ENCODE results near the gene C1QTNF6. TPM values are rescaled to one million over a fixed set of nuclear protein-coding genes. Genes with fewer than 3 reads are reported as not detected.

Gene C1QTNF6
- total RNA-seq, 3 donors from 2014 or later: 8.9 to 22.5 (median 13.3) TPM

DNA sequence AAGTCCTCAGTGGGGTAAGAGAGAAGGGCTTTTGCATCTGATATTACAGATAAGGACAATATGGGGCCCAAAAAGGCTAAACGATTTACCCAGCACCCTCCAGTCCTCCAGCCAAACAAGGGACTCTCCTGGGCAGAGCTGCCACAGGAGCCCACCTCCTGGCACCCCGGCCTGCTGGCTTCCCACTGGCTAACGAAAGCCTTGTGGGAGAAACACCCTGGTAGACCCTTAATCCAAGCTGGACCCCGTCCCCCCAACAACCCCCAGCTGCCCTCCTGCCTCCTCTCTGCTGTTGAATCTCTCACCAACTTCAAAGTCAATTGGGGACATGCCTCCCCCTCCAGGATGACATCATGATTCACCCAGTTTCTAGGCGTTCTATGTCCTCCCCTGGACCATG is 10.8 kb downstream of the C1QTNF6 start:
- H3K4me3 ChIP-seq: no peak overlapping the region
- ATAC-seq: no peak
- TF ChIP-seq, protein P1, sequence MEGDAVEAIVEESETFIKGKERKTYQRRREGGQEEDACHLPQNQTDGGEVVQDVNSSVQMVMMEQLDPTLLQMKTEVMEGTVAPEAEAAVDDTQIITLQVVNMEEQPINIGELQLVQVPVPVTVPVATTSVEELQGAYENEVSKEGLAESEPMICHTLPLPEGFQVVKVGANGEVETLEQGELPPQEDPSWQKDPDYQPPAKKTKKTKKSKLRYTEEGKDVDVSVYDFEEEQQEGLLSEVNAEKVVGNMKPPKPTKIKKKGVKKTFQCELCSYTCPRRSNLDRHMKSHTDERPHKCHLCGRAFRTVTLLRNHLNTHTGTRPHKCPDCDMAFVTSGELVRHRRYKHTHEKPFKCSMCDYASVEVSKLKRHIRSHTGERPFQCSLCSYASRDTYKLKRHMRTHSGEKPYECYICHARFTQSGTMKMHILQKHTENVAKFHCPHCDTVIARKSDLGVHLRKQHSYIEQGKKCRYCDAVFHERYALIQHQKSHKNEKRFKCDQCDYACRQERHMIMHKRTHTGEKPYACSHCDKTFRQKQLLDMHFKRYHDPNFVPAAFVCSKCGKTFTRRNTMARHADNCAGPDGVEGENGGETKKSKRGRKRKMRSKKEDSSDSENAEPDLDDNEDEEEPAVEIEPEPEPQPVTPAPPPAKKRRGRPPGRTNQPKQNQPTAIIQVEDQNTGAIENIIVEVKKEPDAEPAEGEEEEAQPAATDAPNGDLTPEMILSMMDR (IDR thresholded peaks at IDR 0.05): no peak
- peak in 1 of 3 donors; percentile 45 for DNase-seq
- intact Hi-C loops (cut with DNase I, micrococcal nuclease): no loop called here
- H3K36me3 ChIP-seq (ENCODE audit: low read depth): no peaks in the 10 kb centered on the region
- H3K4me1 ChIP-seq (ENCODE audit: low read depth): peaks cover 44% of the 10 kb centered on the region
- H3K9me3 ChIP-seq: no peaks in the 10 kb centered on the region

DNA sequence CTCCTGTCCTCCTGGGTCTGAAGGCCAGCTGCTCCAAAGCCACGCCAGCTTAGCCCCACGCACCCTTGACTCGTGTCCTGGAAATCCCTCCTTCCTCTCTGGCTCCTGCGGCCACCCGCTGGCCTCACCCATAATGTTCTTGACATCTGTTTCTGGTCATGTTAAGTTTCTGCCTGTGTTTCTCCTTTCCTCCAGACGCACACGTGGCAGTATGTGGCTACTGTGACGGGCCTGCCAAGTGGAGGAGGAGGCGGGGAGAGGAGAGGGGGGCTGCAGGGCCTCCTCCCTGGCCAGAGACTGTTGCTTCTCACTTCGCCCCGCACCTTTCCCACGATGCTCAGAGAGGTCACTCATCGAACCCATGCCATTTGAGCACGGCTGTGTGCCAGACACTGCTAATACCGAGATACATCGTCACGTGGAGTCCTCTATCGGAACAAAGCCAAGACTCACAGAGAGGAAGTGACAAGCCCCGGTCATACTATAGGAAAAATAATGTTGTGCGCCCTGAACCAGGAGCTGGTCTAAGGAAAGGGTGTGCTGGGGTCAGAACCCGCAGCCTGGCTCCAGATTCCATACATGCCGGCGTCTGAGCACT is 11.5 kb downstream of the C1QTNF6 start:
- H3K9me3 ChIP-seq: no peaks in the 10 kb centered on the region
- peaks cover 44% of the 10 kb centered on the region for H3K4me1 ChIP-seq (ENCODE audit: low read depth)
- intact Hi-C loops (cut with DNase I, micrococcal nuclease): no loop called here
- no peak overlapping the region for H3K4me3 ChIP-seq
- H3K36me3 ChIP-seq (ENCODE audit: low read depth): no peaks in the 10 kb centered on the region
- DNase-seq: peak; percentile 59 to 74 (median 61)
- peak; percentile 34 for ATAC-seq
- TF ChIP-seq, protein P1 (IDR thresholded peaks at IDR 0.05): no peak

DNA sequence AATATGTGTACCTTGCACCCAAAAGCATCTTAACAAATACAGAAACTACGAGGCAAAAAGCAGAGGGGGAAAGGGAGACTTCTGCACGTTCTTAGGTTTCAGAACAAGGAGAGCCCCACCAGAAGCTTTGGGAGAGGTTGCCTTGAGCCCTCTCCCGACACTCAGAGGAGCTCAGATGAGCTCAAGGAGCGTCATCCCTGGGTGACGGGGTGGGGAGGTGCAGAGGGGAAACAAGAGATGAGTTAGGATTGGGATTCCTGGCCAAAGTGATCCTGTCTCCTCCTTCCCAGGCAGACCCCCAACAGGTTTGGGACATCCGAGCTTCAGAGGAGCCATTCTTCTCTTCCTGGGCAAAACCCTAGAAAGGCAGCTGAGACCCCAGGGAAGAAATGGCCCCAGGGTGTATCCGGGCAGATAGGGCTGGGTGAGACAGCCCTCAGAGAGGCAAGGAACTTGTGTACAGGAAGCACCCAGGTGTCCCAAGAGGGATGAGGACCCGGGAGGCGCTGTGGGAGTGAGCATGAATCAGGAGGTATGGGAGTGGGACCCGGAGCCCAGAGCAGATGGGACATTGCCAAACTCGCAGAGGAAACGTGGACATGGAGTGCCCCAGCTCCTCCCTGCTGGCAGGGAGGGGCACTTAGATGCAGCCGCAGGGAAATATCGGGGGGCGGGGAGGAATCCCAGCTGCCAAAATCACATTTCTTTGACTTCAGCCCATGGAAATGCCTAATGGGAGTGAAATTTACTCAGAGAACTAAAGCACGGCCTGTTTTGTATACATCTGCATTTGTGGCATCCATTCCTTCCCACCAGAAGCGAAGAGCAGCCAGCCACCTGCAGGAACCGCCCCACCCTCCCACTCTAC is 12.4 kb downstream of the C1QTNF6 start:
- Histone ChIP-seq H3K36me3 (ENCODE audit: low read depth) (no peaks in the 10 kb centered on the region), H3K4me3 (no peak overlapping the region), H3K4me1 (ENCODE audit: low read depth) (peaks cover 44% of the 10 kb centered on the region), H3K9me3 (no peaks in the 10 kb centered on the region)
- ATAC-seq (no peak), DNase-seq (peak in 1 of 3 donors; percentile 55)
- intact Hi-C loops (cut with DNase I, micrococcal nuclease): no loop called here
- TF ChIP-seq, protein P1 (IDR thresholded peaks at IDR 0.05): no peak

DNA sequence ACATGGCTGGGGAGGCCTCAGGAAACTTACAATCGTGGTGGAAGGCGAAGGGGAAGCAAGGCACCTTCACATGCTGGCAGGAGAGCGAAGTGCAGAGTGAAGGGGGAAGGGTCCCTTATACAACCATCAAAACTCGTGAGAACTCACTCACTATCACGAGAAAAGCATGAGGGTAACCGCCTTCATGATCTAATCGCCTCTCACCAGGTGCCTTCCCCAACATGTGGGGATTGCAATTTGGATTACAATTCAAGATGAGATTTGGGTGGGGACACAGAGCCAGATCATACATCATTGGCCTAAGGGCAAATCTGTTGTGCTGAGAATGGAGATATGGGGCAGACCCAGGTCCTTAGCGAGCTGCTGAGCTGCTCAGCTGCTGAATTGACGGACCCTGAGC is 13.1 kb downstream of the C1QTNF6 start:
- intact Hi-C loops (cut with DNase I, micrococcal nuclease): no loop called here
- H3K9me3 ChIP-seq: no peaks in the 10 kb centered on the region
- H3K4me1 ChIP-seq (ENCODE audit: low read depth): peaks cover 39% of the 10 kb centered on the region
- no peaks in the 10 kb centered on the region for H3K36me3 ChIP-seq (ENCODE audit: low read depth)
- H3K4me3 ChIP-seq: no peak overlapping the region
- ATAC-seq: no peak
- TF ChIP-seq, protein P1 (IDR thresholded peaks at IDR 0.05): no peak
- DNase-seq: no peak

DNA sequence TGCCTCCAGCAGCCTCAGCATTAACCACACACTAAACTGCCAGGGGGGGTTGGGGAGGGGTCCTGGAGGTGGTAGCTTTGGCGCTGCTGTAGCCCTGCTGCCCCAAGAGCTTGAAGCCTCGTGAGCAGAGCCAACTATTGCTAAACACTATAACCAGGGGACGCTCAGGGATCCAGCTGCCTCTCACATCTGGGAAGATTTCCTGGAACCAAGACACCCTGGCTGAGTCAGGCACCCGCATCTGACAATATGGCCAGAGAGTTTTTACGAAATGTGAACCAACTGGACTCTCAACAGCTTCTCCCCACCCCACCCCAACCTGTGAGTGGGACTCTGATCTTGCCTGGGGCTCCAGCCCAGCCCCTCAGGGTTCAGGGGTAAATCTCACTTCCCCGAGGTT is 14.3 kb downstream of the C1QTNF6 start:
- Histone ChIP-seq H3K4me3 (no peak overlapping the region), H3K36me3 (ENCODE audit: low read depth) (no peaks in the 10 kb centered on the region), H3K9me3 (no peaks in the 10 kb centered on the region), H3K4me1 (ENCODE audit: low read depth) (peaks cover 28% of the 10 kb centered on the region)
- intact Hi-C loops (cut with DNase I, micrococcal nuclease): no loop called here
- TF ChIP-seq, protein P1 (IDR thresholded peaks at IDR 0.05): no peak
- ATAC-seq: no peak
- peak in 1 of 3 donors; percentile 32 for DNase-seq

All from mucosa of descending colon (tissue), 3 donors.